NCI-H1092 (cell line): Measurements from ENCODE around the gene HAT1.
"Not testable (repeated sequence)": the region's sequence is repeated elsewhere in the genome, so short reads cannot be mapped to it uniquely, and the experiment has no call there.

Experiments used
- DNase-seq: peaks from one replicate; lab custom pipeline; 2025; lab: John Stamatoyannopoulos, UW

Gene HAT1

DNA sequence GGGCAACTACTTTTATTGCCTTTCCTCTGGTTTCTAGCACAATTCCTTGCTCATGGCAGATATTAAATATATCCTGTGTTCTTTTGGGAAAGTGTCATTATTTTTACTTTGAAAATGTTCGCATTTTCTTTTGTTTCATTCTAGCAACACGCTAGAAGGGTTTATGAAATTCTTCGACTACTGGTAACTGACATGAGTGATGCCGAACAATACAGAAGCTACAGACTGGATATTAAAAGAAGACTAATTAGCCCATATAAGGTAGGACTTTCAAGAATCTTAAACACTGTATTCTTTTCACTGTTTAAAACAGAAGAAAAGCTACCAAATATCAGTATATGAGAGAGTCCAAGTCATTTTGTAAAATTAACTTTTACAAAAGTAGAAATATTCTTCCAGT lies 56.8 kb downstream of the HAT1 start:
- no peak for DNase-seq

DNA sequence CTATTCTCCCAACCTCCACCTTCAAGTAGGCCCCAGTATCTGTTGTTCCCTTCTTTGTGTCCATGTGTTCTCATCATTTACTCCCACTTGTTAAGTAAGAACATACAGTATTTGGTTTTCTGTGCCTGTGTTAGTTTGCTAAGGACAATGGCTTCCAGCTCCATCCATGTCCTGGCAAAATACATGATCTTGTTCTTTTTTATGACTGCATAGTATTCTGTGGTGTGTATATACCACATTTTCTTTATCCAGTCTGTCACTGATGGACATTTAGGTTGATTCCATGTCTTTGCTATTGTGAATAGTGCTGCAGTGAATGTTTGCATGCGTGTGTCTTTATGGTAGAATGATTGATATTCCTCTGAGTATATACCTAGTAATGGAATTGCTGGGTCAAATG lies 61.7 kb downstream of the HAT1 start:
- DNase-seq: not testable (repeated sequence)

DNA sequence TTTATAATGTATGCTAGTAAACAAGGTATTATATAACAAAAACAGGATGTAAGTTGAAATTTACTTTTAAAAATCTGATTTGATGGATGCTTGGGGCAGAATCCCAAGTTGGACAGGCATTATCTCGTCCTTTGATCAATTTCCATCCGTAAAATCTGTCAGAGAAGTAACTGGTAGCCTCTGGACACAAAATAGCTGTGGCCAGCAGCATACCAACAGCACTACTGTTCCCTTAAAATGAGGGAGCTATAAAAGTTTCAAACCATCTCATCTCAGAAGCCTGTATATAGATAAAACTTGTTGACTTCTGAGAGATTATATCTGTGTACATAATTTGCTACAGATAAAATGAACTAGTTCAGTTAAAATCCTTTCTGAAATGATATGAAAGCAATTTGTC lies 62.8 kb downstream of the HAT1 start:
- DNase-seq: no peak

DNA sequence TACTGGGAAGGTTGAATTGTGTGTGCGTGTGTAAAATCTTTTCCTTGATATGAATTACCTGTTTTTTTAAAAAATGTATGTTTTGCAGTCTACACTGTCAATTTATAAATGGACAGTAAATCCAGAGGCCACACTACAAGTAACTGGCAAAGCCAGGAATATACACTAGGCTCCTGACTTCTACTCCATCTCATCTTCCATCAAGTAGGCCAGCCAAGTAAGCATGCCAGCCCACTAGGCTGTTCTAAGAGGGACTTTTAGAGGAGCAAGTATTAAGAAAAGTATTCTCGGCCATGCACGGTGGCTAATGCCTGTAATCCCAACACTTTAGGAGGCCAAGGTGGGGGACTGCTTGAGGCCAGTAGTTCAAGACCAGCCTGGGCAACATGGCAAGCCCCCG lies 64.5 kb downstream of the HAT1 start:
- no peak for DNase-seq

DNA sequence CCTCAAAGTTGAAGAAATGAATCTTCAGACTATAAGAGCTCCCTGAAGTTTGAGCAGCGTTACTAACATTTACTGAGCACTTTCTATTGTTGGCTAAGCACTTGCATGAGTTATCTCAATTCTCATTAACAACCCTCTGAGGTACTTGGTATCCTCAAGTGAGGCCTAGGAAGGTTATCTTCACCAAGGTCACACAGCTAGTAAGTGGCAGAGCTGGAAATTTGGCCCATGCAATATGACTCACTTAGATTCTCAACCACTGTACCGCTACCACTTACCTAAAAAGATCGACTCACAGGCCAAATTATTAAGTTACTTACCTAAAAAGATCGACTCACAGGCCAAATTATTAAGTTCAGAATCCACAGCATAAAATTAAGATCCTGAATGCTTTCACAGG lies 68.8 kb downstream of the HAT1 start:
- DNase-seq: no peak

DNA sequence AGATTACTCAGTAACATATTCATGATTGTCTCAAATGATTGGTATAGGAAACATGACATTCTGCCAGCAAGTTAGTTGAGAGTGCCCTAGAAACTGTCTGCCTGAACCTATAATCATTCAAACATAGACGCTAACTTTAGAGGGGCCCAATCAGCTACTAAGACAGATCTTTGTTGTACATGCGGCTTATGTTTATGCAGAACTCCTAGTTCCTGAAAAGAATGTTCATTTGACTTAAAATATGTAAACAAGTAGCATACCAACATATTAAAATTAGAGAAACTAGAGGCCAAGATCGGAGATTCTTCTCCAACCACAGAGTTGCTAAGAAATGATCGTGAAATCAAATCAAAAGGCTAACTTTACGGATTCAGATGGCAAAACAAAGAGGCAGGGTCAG lies 73.3 kb downstream of the HAT1 start:
- DNase-seq: no peak

DNA sequence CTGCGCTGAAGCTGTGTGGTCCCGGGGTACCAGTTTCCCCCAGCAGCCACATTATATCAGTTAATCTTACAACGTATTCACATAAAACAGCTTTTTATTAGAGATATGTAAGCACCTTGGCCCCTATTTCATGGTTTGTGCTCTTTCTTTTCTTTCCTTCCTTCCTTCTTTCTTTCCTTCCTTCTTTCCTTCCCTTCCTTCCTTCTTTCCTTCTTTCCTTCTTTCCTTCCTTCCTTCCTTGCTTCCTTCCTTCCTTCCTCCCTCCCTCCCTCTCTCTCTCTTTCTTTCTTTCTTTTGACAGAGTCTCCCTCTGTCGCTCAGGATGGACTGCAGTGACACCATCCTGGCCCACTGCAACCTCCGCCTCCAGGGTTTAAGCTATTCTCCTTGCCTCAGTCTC lies 73.8 kb downstream of the HAT1 start:
- DNase-seq: no peak

DNA sequence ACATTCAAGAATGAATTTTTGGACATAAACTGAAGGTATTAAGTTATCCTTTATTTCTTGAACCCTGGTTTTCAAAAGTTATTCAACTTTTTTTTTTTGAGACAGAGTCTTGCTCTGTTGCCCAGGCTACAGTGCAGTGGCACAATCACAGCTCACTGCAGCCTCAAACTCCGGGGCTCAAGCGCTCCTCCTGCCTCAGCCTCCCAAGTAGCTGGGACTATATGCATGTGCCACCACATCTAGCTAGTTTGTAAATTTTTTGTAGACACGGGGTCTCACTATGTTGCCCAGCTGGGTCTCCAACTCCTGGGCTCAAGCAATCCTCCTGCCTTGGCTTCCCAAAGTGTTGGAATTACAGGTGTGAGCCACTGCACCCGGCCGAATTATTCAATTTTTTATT lies 74.8 kb downstream of the HAT1 start:
- DNase-seq: not testable (repeated sequence)

DNA sequence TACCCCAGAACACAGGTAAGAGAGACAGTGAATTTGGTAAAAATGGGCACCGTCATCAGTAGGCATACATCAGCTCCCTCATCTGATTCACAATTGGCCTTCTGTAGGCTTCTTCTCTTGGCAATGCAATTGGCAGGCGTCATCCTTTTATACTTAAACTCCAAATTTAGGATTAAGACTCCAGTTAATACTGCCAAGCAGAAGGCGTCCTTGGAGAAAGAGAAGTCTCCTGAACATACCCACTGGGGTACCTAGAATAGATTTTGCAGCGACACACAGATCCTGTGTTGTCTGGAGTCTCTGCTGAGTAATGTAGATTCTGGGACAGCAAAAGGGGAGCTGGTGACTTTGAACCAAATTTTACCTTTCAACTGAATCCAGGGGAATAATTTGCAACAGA lies 76.9 kb downstream of the HAT1 start:
- DNase-seq: no peak

DNA sequence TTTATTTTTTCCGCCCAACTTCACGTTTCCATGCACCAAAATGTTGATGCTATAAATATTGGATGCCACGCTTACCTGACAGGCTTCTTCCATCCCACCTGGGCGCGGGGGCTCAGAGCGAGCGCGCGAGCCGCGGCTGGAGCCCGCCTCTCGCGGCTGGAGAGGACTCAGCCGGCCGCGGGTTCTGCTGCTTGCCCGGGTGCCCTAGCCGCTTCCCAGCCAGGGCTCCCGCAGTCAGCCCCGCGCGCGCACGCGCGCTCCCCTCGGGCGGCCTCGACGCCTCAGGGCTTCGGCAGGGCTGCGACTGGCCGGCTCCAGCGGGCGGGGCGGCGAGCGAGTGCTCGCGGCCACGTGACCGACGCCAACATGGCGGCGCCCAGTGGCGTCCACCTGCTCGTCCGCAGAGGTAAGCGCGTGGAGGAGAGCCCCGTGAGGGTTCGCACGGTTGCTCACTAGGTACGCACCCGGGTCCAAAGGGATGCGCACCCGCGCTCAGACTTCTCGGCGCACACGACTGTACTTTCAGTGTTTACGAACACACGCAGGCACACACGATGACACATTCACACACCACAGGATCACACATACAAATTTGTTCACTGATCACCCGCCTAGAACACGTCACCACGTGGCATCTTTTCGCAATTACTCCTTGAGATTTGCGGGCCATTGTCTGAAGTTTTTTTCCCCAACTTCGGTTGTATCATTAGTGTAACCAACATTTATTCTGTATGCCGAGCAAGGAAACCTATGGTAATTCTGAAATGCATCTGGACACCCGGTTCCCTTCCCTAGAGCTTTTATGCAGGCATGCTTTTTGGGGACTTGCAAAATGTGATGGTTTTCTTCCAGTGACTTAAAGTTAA lies 77.6 kb downstream of the HAT1 start, which contains the start of gene METAP1D:
Gene METAP1D, plus strand, starts transcription at position 350 of the 866 bp plus-strand sequence. Its CDS starts 17 bp downstream, at position 367.
- peak; percentile 89 for DNase-seq

DNA sequence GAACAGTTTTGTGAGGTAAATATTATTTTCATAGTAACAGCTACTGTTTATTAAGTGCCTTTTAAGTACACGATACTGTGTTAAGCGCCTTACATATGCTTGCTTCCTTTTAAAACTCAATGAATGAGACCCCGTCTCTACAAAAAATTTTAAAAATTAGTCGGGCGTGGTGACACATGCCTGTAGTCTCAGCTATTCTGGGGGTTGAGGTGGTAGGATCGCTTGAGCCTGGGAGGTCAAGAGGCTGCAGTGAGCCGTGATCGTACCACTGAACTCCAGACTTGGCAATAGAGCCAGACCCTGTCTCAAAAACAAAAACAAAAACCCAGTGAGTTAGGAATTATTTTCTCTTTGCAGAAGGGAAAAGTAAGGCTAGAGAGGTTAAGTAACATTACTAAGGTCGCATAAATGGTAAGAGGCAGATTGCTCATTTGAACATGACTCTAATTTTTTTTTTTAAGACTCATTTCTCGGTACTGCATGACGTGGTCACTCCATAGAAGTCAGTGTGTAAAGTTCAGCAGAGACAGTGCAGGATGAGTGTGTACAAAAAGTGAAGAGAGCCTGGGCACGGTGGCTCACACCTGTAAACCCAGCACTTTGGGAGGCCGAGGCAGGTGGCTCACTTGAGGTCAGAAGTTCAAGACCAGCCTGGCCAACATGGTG lies 78.6 kb downstream of the HAT1 start:
- no peak for DNase-seq

DNA sequence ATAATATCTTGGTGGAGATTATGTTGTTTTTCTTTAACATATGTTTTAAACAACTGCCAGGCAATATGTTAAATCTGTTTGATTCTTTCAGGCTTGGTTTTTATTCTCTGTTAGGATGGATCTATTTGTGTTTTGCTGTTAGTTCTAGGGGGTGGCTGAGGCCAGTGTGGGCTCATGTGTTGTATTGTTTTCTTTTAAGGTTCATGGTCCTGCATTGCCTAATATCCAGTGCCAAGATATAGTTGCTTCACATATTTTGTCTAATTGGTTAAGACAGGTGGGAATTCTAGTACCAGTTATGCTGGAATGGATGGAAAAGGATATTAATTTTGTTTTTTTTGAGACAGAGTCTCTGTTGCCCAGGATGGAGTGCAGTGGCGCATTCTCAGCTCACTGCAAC lies 85.1 kb downstream of the HAT1 start:
- DNase-seq: no peak

DNA sequence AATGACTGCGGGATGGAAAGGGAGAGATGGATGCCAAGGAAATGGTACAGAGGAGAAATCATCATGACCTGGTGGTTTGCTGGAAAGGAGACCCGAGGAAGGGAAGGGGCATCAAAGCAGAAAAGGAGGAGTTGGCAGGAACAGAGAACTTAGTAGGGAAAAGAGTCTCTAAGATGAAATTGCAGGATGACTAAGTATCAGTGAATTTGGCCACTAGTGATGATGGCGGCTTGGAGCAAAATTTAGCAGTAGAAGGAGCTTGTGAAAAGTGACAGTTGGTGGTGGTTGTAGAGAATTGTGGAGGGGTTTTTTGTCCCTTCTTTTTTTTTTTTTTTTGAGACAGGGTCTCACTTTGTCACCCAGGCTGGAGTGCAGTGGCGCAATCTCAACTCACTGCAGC lies 87.6 kb downstream of the HAT1 start:
- no peak for DNase-seq

DNA sequence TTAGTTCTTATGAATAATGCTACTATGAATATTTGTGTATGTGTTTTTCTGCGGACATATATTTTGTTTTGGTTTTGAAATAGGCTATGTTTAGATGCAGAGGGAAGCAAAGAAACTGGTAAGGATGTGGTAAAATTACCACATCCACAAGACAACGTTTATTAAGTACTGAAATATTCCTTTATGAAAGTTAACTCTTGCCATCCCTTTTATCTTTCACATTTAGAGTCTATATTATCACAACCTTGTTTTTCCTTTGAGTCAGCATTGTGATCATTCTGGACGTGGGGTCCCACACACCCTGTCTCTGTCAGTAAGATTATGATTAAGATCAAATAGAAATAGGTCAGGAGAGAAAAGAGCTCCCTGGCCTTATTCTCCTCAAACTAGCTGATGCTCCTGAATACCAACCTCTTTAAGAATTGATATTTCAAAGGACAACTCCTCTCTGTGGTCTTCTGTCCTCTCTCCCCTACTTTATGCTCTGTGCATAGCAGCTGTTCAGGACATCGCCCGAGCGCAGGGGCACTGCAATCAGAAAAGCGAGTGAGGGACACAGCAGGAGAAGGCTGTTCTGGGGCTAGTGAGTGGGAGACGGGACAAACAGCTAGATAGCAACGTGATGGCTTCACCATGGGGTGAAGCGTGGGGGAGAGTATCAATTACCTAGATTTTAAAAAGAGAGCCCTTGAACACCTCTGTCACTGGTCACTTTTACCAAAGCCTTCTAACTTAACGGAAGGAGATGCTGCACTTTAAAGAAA lies 89.7 kb downstream of the HAT1 start:
- DNase-seq: no peak

DNA sequence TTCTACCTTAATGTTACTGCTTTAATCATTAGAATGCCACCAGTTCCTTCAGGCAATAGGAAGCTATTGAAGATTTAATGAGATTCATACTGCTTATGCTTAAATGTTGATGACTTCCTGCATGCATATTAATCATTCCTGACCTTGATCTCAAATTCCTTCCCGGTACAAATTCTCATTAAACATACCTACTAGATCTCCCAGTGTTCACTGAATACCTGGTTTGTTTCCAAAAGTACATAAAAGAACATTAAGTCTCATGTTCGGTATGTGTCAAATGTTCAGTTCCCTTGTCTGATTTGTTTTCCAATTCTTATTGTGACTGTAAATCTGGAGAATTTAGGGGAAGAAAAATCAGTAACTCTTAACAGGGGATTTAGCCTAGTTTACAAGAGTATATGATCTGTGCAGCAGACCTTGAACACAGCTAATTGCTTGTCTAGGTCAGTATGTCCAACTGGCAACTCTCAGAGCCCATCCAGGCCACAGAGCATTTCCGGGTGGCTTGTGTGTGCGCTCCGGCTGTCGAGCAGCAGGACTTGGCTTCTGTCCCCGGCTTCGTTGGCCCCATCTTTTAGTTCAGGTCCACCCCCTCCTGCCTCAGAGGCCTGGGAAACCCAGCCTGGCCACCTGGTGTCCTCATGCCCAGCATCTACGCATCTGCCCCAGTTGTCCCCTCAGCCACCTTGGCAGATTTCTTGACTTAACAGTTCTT lies 90.6 kb downstream of the HAT1 start:
- DNase-seq: peak; percentile 27

DNA sequence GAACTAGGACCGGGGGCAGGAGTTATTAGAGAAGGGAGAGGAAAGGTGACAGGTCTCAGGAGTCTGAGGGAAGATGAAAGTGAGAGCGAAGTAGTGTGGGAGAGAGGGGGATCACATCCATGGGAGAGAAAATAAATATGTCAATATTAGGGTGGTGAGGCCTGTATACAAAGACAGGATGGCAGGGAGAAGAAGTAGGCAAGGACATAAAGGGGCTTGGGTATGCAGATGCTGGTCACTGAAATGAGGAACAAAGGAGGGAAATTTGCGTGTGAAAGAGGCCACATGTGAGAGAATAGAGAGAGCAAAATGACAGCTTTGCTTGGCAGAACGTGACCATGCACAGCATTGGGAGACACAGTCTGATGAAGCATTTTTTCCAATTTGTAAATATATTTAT lies 91.1 kb downstream of the HAT1 start:
- no peak for DNase-seq

DNA sequence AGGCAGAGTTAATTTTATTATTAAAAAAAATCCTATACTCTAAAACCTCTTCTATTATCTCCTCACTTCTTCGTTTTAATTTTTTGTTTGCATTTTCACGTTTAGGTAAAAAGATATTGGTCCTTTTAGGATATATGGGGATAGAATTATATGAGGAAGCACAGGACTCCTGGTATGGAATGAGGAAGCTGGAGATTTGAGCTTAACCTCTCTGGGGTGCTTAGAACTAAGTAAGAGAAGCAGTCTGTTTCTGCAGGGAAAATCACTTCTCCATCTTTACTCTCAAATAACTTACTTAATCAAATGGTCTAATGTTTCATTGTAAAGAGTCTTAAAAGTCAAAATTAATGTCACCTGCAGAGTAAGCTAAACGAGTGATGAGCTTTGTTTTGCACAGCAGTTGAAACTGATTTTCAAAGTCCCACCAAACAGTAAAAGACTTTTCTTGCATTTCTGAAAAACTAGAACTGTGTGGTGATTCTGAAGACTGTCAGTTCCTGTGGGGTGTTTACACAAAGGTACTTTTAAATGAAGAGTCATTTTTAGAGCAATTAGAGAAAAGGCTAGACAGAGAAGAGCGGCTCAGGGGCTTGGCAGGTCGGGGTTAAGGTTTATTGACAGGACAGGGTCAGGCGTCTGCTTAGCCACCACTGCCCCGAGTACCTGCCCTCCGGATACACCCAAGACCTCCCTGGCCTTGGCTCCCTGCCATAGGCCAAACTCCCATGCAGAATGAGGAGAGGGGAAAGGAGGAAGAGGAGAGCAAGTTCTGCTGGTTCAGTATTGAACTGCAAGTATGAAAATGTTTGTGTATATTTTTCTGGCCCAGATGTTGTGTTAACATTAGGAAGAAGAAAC lies 99.0 kb downstream of the HAT1 start:
- no peak for DNase-seq

DNA sequence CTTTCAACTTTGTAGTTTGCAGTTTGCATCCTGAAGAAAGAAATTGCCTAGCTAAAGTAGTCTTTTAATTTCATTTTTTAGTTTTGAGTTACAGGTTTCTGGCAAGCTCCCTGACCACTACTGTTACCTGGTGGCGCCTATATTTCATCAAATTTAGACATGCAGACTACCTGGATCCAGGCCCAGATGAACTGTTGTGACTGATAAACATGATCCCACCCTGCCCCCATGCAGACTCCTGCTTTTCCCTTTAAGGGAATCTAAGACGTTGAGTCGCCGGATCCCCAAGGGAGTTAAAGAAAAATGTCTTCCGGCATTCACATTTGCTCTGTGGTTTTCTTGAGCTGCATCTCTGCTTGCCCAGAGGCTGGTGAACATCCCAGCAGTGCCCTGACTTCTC lies 99.7 kb downstream of the HAT1 start:
- DNase-seq: no peak

DNA sequence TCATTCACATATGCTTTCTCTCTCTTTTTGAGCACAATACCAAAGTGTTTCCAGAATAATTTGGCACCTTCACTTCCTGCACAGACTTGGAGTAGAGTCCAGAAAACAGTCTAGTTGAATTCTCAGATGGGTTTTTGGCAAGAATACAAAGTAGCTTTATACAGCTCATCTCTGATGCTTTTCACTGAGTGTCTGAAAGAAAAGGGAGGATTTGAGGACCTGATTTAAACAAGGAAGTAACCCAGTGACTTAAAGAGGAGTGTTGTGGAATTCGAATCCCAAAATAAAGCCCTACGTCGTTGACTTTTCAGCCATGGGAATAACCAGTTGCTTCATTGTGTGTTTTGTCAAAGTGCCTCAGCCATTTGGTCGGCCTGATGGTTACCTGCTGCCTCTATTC lies 109.3 kb downstream of the HAT1 start:
- no peak for DNase-seq
